HL-60 (cell line): ENCODE measurements around the gene CLSTN3.

Experiments used
- DNase-seq, 2 experiments: peaks; one replicate each; pipeline ENCODE4 v3.0.0-alpha.2; 2010 to 2020; ENCODE audit warnings: low read depth in 1 of 2, low spot score in 1 of 2
- H3K27ac ChIP-seq: fragments of 250-450 bp; sonication (Bioruptor Pico); replicated peaks from 2 replicates; pipeline ENCODE4 v1.5.1; 2020; ENCODE audit warnings: mild to moderate bottlenecking, moderate library complexity
- H3K27me3 ChIP-seq: fragments of 250-450 bp; sonication (Bioruptor Pico); 2 replicates; pipeline ENCODE4 v1.5.1; 2021; ENCODE audit warnings: mild to moderate bottlenecking, moderate library complexity; ENCODE audit not compliant: insufficient read depth, poor library complexity, severe bottlenecking
- H3K4me3 ChIP-seq: replicated peaks from 2 replicates; pipeline ENCODE4 v1.5.1; 2011; ENCODE audit warnings: mild to moderate bottlenecking, control low read depth, low read length; ENCODE audit not compliant: insufficient read depth
- GABPA ChIP-seq: IDR thresholded peaks from 2 replicates; pipeline ENCODE4 v1.6.1; 2012; ENCODE audit warnings: low read depth
- POLR2AphosphoS5 ChIP-seq: IDR thresholded peaks from 2 replicates; pipeline ENCODE4 v1.6.1; 2012; ENCODE audit warnings: low read depth
- SPI1 ChIP-seq: IDR thresholded peaks from 2 replicates; pipeline ENCODE4 v1.6.1; 2012; ENCODE audit warnings: low read depth, mild to moderate bottlenecking, borderline replicate concordance
- TF ChIP-seq, protein P1 (sequence below): IDR thresholded peaks from one replicate; pipeline ENCODE4 v1.5.1; 2011; ENCODE audit warnings: low read length, control low read depth, inconsistent platforms; ENCODE audit not compliant: insufficient read depth
- TF ChIP-seq, protein P2 (sequence below): IDR thresholded peaks from 2 replicates; pipeline ENCODE4 v1.6.1; 2012; ENCODE audit warnings: low read depth; ENCODE audit not compliant: insufficient replicate concordance

The CLSTN3 gene

DNA sequence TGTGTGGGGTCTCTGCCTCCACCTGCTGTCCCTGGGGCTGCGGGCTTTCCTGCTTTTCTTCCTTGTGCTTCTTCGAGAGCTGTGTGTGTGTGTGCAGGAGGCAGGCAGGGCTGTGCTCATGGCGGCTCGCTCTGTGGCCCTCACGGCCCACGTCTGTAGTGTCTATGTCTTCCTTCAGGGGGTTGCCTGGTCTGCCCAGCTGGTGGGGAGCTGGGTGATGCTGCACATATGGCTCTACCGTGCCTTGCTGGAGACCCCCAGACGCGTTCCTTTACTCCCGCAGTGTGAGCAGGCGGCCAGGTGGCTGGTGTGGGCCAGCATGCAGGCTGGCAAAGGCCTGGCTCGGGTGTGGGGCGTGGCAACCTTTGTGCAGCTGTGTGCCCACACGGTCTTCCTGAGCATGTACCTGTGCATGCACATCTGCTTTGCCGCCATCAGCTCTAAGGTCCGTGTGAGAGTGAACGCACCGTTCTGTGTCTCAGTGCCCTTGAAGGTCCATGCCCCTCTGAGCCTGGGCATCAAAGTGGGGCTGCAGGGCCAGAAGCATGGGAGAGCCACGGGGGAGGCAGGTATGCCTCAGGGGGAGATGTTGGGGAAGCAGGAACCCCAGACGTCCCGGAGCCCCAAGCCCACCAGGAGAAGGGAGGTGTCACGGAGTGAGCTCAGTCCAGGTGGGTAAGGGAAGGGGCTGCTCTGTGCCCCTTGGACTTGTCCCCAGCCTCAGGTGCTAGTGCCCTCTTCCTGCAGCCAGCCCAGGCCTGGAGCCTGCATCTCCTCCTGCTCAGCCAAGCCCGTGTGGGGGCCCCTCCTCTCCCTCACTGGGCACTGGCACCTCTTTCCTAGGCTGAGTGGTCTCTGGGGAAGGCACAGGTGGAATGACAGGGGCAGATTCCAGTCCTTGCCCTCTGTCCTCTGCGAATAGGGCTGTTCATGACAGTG lies 26.4 kb downstream of the CLSTN3 start:
- no peaks in the 10 kb centered on the region for H3K27me3 ChIP-seq
- H3K27ac ChIP-seq = no peak overlapping the region
- TF ChIP-seq GABPA (no peak), SPI1 (no peak), POLR2AphosphoS5 (no peak)
- TF ChIP-seq, protein P1, sequence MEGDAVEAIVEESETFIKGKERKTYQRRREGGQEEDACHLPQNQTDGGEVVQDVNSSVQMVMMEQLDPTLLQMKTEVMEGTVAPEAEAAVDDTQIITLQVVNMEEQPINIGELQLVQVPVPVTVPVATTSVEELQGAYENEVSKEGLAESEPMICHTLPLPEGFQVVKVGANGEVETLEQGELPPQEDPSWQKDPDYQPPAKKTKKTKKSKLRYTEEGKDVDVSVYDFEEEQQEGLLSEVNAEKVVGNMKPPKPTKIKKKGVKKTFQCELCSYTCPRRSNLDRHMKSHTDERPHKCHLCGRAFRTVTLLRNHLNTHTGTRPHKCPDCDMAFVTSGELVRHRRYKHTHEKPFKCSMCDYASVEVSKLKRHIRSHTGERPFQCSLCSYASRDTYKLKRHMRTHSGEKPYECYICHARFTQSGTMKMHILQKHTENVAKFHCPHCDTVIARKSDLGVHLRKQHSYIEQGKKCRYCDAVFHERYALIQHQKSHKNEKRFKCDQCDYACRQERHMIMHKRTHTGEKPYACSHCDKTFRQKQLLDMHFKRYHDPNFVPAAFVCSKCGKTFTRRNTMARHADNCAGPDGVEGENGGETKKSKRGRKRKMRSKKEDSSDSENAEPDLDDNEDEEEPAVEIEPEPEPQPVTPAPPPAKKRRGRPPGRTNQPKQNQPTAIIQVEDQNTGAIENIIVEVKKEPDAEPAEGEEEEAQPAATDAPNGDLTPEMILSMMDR = no peak
- TF ChIP-seq, protein P2, sequence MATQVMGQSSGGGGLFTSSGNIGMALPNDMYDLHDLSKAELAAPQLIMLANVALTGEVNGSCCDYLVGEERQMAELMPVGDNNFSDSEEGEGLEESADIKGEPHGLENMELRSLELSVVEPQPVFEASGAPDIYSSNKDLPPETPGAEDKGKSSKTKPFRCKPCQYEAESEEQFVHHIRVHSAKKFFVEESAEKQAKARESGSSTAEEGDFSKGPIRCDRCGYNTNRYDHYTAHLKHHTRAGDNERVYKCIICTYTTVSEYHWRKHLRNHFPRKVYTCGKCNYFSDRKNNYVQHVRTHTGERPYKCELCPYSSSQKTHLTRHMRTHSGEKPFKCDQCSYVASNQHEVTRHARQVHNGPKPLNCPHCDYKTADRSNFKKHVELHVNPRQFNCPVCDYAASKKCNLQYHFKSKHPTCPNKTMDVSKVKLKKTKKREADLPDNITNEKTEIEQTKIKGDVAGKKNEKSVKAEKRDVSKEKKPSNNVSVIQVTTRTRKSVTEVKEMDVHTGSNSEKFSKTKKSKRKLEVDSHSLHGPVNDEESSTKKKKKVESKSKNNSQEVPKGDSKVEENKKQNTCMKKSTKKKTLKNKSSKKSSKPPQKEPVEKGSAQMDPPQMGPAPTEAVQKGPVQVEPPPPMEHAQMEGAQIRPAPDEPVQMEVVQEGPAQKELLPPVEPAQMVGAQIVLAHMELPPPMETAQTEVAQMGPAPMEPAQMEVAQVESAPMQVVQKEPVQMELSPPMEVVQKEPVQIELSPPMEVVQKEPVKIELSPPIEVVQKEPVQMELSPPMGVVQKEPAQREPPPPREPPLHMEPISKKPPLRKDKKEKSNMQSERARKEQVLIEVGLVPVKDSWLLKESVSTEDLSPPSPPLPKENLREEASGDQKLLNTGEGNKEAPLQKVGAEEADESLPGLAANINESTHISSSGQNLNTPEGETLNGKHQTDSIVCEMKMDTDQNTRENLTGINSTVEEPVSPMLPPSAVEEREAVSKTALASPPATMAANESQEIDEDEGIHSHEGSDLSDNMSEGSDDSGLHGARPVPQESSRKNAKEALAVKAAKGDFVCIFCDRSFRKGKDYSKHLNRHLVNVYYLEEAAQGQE = no peak
- no peak overlapping the region for H3K4me3 ChIP-seq
- no peak for DNase-seq

DNA sequence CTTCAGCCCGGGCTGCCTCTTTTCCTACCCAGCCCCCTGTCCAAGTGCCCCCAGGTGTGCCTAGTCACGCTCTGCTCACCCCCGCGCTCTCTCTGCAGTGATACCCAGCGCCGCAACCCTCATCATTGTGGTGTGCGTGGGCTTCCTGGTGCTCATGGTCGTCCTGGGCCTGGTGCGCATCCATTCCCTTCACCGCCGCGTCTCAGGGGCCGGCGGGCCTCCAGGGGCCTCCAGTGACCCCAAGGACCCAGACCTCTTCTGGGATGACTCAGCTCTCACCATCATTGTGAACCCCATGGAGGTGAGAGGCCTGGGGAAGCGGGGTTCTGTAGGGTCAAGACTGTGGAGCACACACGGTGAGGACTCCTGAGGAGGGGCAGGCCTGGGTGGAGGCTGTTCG lies 27.2 kb downstream of the CLSTN3 start:
- DNase-seq = no peak
- TF ChIP-seq, protein P2 = no peak
- TF ChIP-seq GABPA = no peak
- no peak for TF ChIP-seq SPI1
- TF ChIP-seq, protein P1 = no peak
- no peak for TF ChIP-seq POLR2AphosphoS5
- no peak overlapping the region for H3K4me3 ChIP-seq
- no peaks in the 10 kb centered on the region for H3K27me3 ChIP-seq
- no peak overlapping the region for H3K27ac ChIP-seq

DNA sequence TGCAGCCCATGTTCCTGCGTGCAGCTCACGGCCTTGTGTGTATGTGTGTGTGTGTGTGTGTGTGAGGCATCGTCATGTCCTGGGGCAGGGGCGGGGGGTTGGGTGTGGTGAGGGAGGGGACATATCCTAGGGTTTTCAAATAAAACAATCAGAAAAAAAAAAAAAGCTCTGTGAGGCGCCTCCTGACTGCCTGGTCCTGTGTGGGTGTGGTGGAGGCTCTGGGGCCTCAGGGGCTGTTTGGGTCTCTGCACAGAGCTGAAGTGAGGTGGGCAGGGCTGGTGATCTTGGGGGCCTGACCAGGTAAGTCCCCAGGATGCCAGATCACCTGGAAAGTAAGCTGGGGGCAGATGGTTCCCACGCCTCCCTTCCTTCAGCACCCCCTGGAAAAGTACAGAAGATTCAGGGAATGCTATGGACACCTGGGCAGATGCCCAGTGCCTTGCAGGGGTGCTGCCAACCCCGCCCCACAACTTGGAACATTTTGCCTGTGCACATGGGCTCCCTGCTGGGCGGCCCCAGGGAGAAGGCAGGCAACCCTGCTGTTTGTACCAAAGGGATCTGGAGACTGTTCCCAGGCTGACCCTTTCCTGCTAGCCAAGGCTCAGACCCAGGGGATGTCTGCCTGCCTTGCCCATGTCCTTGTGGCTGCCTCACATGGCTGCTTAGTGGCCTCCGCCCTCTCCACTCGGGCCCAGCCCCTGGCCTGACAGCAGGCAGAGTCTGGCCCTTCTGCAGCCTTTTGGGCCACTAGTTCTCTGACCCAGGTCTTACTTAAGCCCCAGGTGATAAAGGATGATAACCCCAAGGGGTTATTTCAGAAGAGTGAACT lies 28.8 kb downstream of the CLSTN3 start:
- DNase-seq = no peak
- TF ChIP-seq POLR2AphosphoS5 (no peak), SPI1 (no peak), GABPA (no peak)
- TF ChIP-seq, protein P1 = no peak
- TF ChIP-seq, protein P2 = no peak
- no peaks in the 10 kb centered on the region for H3K27me3 ChIP-seq

More for the DNA sequence above, 28.8 kb downstream of the CLSTN3 start:
- no peak overlapping the region for H3K27ac ChIP-seq
- no peak overlapping the region for H3K4me3 ChIP-seq
